Left lung (tissue), 10 donors: ENCODE results near the gene STAM. TPM values are rescaled to one million over a fixed set of nuclear protein-coding genes. Genes with fewer than 3 reads are reported as not detected.

Experiments used
- ATAC-seq: fragments of 200-7000 bp; cut with Tn5 transposase; one replicate; pipeline ENCODE4 v1.9.1; 2020; ENCODE audit warnings: moderate library complexity
- DNase-seq, 4 donors: peaks; one replicate each; pipeline ENCODE4 v3.0.0-alpha.2; 2013 to 2020
- H3K27ac ChIP-seq, 2 donors: fragments of 200-600 bp; sonication (generic) in 1 of 2; one replicate each; pipeline versions ENCODE4 v1.5.0 to v1.8.0; 2020 to 2021
- H3K27me3 ChIP-seq, 2 donors: fragments of 200-600 bp; sonication (generic) in 1 of 2; one replicate each; pipeline versions ENCODE4 v1.5.0 to v1.8.0; 2020 to 2021
- H3K36me3 ChIP-seq, 2 donors: fragments of 200-600 bp; sonication (generic) in 1 of 2; one replicate each; pipeline versions ENCODE4 v1.5.0 to v1.8.0; 2020 to 2021
- H3K4me1 ChIP-seq, 2 donors: fragments of 200-600 bp; one replicate each; pipeline ENCODE4 v1.8.0; 2021
- H3K4me3 ChIP-seq, 2 donors: fragments of 200-600 bp; sonication (generic) in 1 of 2; one replicate each; pipeline versions ENCODE4 v1.5.0 to v1.8.0; 2020 to 2021; ENCODE audit warnings: mild to moderate bottlenecking in 1 of 2
- H3K9me3 ChIP-seq, 2 donors: fragments of 200-600 bp; sonication (generic) in 1 of 2; one replicate each; pipeline versions ENCODE4 v1.5.0 to v1.8.0; 2020 to 2021
- CTCF ChIP-seq, 2 donors: fragments of 200-600 bp; sonication (generic) in 1 of 2; IDR thresholded peaks; one replicate each; pipeline versions ENCODE4 v1.5.0 to v1.8.0; 2021; ENCODE audit warnings: antibody characterized with exemption in 2 of 2
- intact Hi-C, 2 donors: fragments of 100-400 bp; cut with DNase I; formaldehyde crosslinking; loops; one replicate each; pipeline versions ENCODE4 v1.11.2 to v1.14.2; 2022
- polyA plus RNA-seq, 6 donors: library from polyadenylated mRNA; unstranded; fragments of 120-200 nt; gene quantifications; one replicate each; pipeline ENCODE4 v1.2.1, GENCODE V29; 2013; ENCODE audit not compliant: insufficient read length in 6 of 6
- total RNA-seq, 2 donors: library from RNA; stranded (reverse); fragmentation: NEBNext Ultra II Directional; extraction: Animal tissue kit (Norgen Biotek cat#: 25700); gene quantifications; one replicate each; pipeline ENCODE4 v1.2.1, GENCODE V29; 2021
- donor health status: DM: no; HTN: yes; CAD: no.
- donor health status: DM: no; HTN: no; CAD: no.

The STAM gene
- total and polyA plus RNA-seq, 8 donors, result 33.4 to 42.3 (median 37.8) TPM

- Histone ChIP-seq H3K4me3 (no peak overlapping the region), H3K4me1 (no peaks in the 10 kb centered on the region), H3K9me3 (no peaks in the 10 kb centered on the region), H3K27ac (peak overlapping the region in 1 of 2 donors; percentile 54), H3K27me3 (no peaks in the 10 kb centered on the region), H3K36me3 (peaks cover 0 to 100% of the 10 kb centered on the region in 2 donors)
- DNase-seq (no peak), ATAC-seq (peak; percentile 91)
- intact Hi-C loops, result no loop called here
- no peak for TF ChIP-seq CTCF (IDR thresholded peaks at IDR 0.05)
Measured at GRCh38 chr10:17709492-17709891, 65.5 kb downstream of the STAM start.

GRCh38 chr10:17710181-17710580 is 66.2 kb downstream of the STAM start:
- DNase-seq, result no peak
- Histone ChIP-seq H3K9me3 (no peaks in the 10 kb centered on the region), H3K27me3 (no peaks in the 10 kb centered on the region), H3K27ac (no peak overlapping the region), H3K4me1 (no peaks in the 10 kb centered on the region), H3K36me3 (peaks cover 0 to 100% of the 10 kb centered on the region in 2 donors), H3K4me3 (no peak overlapping the region)
- ATAC-seq, result peak; percentile 70
- TF ChIP-seq CTCF (IDR thresholded peaks at IDR 0.05), result no peak
- intact Hi-C loops, result no loop called here

GRCh38 chr10:17712053-17712452 is 68.1 kb downstream of the STAM start:
- no peak overlapping the region for H3K4me3 ChIP-seq
- TF ChIP-seq CTCF (IDR thresholded peaks at IDR 0.05), result no peak
- no peaks in the 10 kb centered on the region for H3K4me1 ChIP-seq
- no peaks in the 10 kb centered on the region for H3K9me3 ChIP-seq
- H3K36me3 ChIP-seq, result peaks cover 0 to 93% of the 10 kb centered on the region in 2 donors
- no peaks in the 10 kb centered on the region for H3K27me3 ChIP-seq
- DNase-seq (no peak), ATAC-seq (no peak)
- intact Hi-C loops, result no loop called here
- H3K27ac ChIP-seq, result no peak overlapping the region

- DNase-seq, result no peak
- H3K4me1 ChIP-seq, result no peaks in the 10 kb centered on the region
- intact Hi-C loops, result no loop called here
- no peak for TF ChIP-seq CTCF (IDR thresholded peaks at IDR 0.05)
- no peaks in the 10 kb centered on the region for H3K9me3 ChIP-seq
- no peak overlapping the region for H3K4me3 ChIP-seq
- no peak for ATAC-seq
- H3K27me3 ChIP-seq, result no peaks in the 10 kb centered on the region
- H3K27ac ChIP-seq, result no peak overlapping the region
- H3K36me3 ChIP-seq, result peaks cover 0 to 93% of the 10 kb centered on the region in 2 donors
Measured at GRCh38 chr10:17712717-17713471, 68.9 kb downstream of the STAM start.

- no peak for TF ChIP-seq CTCF (IDR thresholded peaks at IDR 0.05)
- intact Hi-C loops, result no loop called here
Measured at GRCh38 chr10:17713758-17714157, 69.8 kb downstream of the STAM start.

More at GRCh38 chr10:17713758-17714157, 69.8 kb downstream of the STAM start:
- no peaks in the 10 kb centered on the region for H3K4me1 ChIP-seq
- DNase-seq (peak in 1 of 4 donors; percentile 57), ATAC-seq (no peak)
- H3K27me3 ChIP-seq, result no peaks in the 10 kb centered on the region
- H3K27ac ChIP-seq, result no peak overlapping the region
- no peaks in the 10 kb centered on the region for H3K9me3 ChIP-seq
- H3K36me3 ChIP-seq, result peaks cover 0 to 84% of the 10 kb centered on the region in 2 donors
- H3K4me3 ChIP-seq, result no peak overlapping the region
